Memory B cell (primary cell): ENCODE data around the gene CNOT11.

Experiments
- ATAC-seq: fragments of 150-1000 bp; cut with Tn5 transposase; 2 replicates; pipeline ENCODE4 v1.10.0; 2021; ENCODE audit warnings: low read depth, mild to moderate bottlenecking, moderate library complexity
- DNase-seq, 2 donors: peaks; one replicate each; pipeline ENCODE4 v3.0.0; 2022; ENCODE audit warnings: low spot score in 2 of 2
- H3K27ac Mint-ChIP-seq: one replicate; pipeline ENCODE4 v1.8.0; 2022; ENCODE audit warnings: mild to moderate bottlenecking, moderate library complexity, mixed read lengths
- H3K27me3 Mint-ChIP-seq: one replicate; pipeline ENCODE4 v1.8.0; 2022; ENCODE audit warnings: mixed read lengths
- H3K36me3 Mint-ChIP-seq: one replicate; pipeline ENCODE4 v1.8.0; 2022; ENCODE audit warnings: mild to moderate bottlenecking, mixed read lengths
- H3K4me1 Mint-ChIP-seq: one replicate; pipeline ENCODE4 v1.8.0; 2022; ENCODE audit warnings: mixed read lengths
- H3K4me3 Mint-ChIP-seq: one replicate; pipeline ENCODE4 v1.8.0; 2022; ENCODE audit warnings: mild to moderate bottlenecking, moderate library complexity, mixed read lengths
- H3K9me3 Mint-ChIP-seq: one replicate; pipeline ENCODE4 v1.8.0; 2022; ENCODE audit warnings: mixed read lengths

CNOT11 gene

GRCh38 chr2:101253703-101254450, 1.2 kb downstream of the CNOT11 start:
- Mint-ChIP-seq H3K4me1 (peaks cover 22% of the 10 kb centered on the region), H3K27ac (peak overlapping the region; percentile 93), H3K9me3 (no peaks in the 10 kb centered on the region), H3K27me3 (no peaks in the 10 kb centered on the region), H3K4me3 (peak overlapping the region; percentile 96), H3K36me3 (peaks cover 8% of the 10 kb centered on the region)
- ATAC-seq (no peak), DNase-seq (no peak)

GRCh38 chr2:101255501-101255900, 2.8 kb downstream of the CNOT11 start:
- H3K36me3 Mint-ChIP-seq, result peaks cover 12% of the 10 kb centered on the region
- peaks cover 22% of the 10 kb centered on the region for H3K4me1 Mint-ChIP-seq
- ATAC-seq (no peak), DNase-seq (no peak)
- H3K9me3 Mint-ChIP-seq, result no peaks in the 10 kb centered on the region
- H3K4me3 Mint-ChIP-seq, result no peak overlapping the region
- no peak overlapping the region for H3K27ac Mint-ChIP-seq
- no peaks in the 10 kb centered on the region for H3K27me3 Mint-ChIP-seq

- DNase-seq (no peak), ATAC-seq (no peak)
- Mint-ChIP-seq H3K4me1 (peaks cover 24% of the 10 kb centered on the region), H3K27ac (no peak overlapping the region), H3K36me3 (peaks cover 14% of the 10 kb centered on the region), H3K27me3 (no peaks in the 10 kb centered on the region), H3K4me3 (no peak overlapping the region), H3K9me3 (no peaks in the 10 kb centered on the region)
These were observed 3.6 kb downstream of the CNOT11 start for GRCh38 chr2:101256316-101256715.

GRCh38 chr2:101258804-101259203, 6.1 kb downstream of the CNOT11 start:
- peaks cover 18% of the 10 kb centered on the region for H3K4me1 Mint-ChIP-seq
- no peak overlapping the region for H3K4me3 Mint-ChIP-seq
- H3K36me3 Mint-ChIP-seq, result peaks cover 22% of the 10 kb centered on the region
- ATAC-seq (no peak), DNase-seq (no peak)
- no peaks in the 10 kb centered on the region for H3K27me3 Mint-ChIP-seq
- H3K9me3 Mint-ChIP-seq, result no peaks in the 10 kb centered on the region
- no peak overlapping the region for H3K27ac Mint-ChIP-seq

- Mint-ChIP-seq H3K27me3 (no peaks in the 10 kb centered on the region), H3K36me3 (peaks cover 27% of the 10 kb centered on the region), H3K27ac (peak overlapping the region; percentile 72), H3K4me3 (no peak overlapping the region), H3K9me3 (no peaks in the 10 kb centered on the region), H3K4me1 (peaks cover 5% of the 10 kb centered on the region)
- ATAC-seq (no peak), DNase-seq (no peak)
These were observed 9.5 kb downstream of the CNOT11 start for GRCh38 chr2:101262142-101262541.

GRCh38 chr2:101263377-101263800, 10.7 kb downstream of the CNOT11 start:
- H3K27ac Mint-ChIP-seq, result no peak overlapping the region
- DNase-seq (no peak), ATAC-seq (no peak)
- no peaks in the 10 kb centered on the region for H3K27me3 Mint-ChIP-seq
- H3K9me3 Mint-ChIP-seq, result no peaks in the 10 kb centered on the region
- H3K4me1 Mint-ChIP-seq, result peaks cover 5% of the 10 kb centered on the region
- no peak overlapping the region for H3K4me3 Mint-ChIP-seq
- peaks cover 33% of the 10 kb centered on the region for H3K36me3 Mint-ChIP-seq

- H3K4me1 Mint-ChIP-seq, result peaks cover 5% of the 10 kb centered on the region
- no peak for DNase-seq
- no peak for ATAC-seq
- H3K27me3 Mint-ChIP-seq, result no peaks in the 10 kb centered on the region
- no peaks in the 10 kb centered on the region for H3K9me3 Mint-ChIP-seq
- H3K27ac Mint-ChIP-seq, result no peak overlapping the region
- no peak overlapping the region for H3K4me3 Mint-ChIP-seq
- peaks cover 26% of the 10 kb centered on the region for H3K36me3 Mint-ChIP-seq
These were observed 11.8 kb downstream of the CNOT11 start for GRCh38 chr2:101264360-101264939.

GRCh38 chr2:101265893-101266499, 13.3 kb downstream of the CNOT11 start:
- Mint-ChIP-seq H3K36me3 (peaks cover 34% of the 10 kb centered on the region), H3K9me3 (no peaks in the 10 kb centered on the region), H3K4me1 (peaks cover 5% of the 10 kb centered on the region), H3K4me3 (no peak overlapping the region), H3K27ac (peak overlapping the region; percentile 15), H3K27me3 (no peaks in the 10 kb centered on the region)
- DNase-seq (no peak), ATAC-seq (no peak)

- Mint-ChIP-seq H3K4me3 (no peak overlapping the region), H3K4me1 (no peaks in the 10 kb centered on the region), H3K27ac (peak overlapping the region; percentile 66), H3K9me3 (no peaks in the 10 kb centered on the region), H3K36me3 (peaks cover 31% of the 10 kb centered on the region), H3K27me3 (no peaks in the 10 kb centered on the region)
- DNase-seq, result no peak
- no peak for ATAC-seq
These were observed 15.3 kb downstream of the CNOT11 start for GRCh38 chr2:101267671-101268656.

- H3K27me3 Mint-ChIP-seq, result no peaks in the 10 kb centered on the region
- no peaks in the 10 kb centered on the region for H3K9me3 Mint-ChIP-seq
- H3K36me3 Mint-ChIP-seq, result peaks cover 24% of the 10 kb centered on the region
- no peak overlapping the region for H3K4me3 Mint-ChIP-seq
- H3K27ac Mint-ChIP-seq, result no peak overlapping the region
- DNase-seq, result no peak
- no peaks in the 10 kb centered on the region for H3K4me1 Mint-ChIP-seq
- ATAC-seq, result no peak
These were observed 18.1 kb downstream of the CNOT11 start for GRCh38 chr2:101270700-101271259.

GRCh38 chr2:101272045-101272784, 19.5 kb downstream of the CNOT11 start:
- Mint-ChIP-seq H3K4me1 (no peaks in the 10 kb centered on the region), H3K9me3 (no peaks in the 10 kb centered on the region), H3K27me3 (no peaks in the 10 kb centered on the region), H3K27ac (peak overlapping the region; percentile 68), H3K36me3 (peaks cover 21% of the 10 kb centered on the region), H3K4me3 (no peak overlapping the region)
- ATAC-seq (no peak), DNase-seq (no peak)

- no peaks in the 10 kb centered on the region for H3K4me1 Mint-ChIP-seq
These were observed 20.4 kb downstream of the CNOT11 start for GRCh38 chr2:101273056-101273455.

GRCh38 chr2:101274142-101274541, 21.5 kb downstream of the CNOT11 start:
- ATAC-seq, result no peak
- H3K27ac Mint-ChIP-seq, result no peak overlapping the region
- no peaks in the 10 kb centered on the region for H3K9me3 Mint-ChIP-seq
- no peaks in the 10 kb centered on the region for H3K27me3 Mint-ChIP-seq
- peaks cover 26% of the 10 kb centered on the region for H3K36me3 Mint-ChIP-seq
- no peak overlapping the region for H3K4me3 Mint-ChIP-seq
- H3K4me1 Mint-ChIP-seq, result no peaks in the 10 kb centered on the region
- DNase-seq, result no peak

More at GRCh38 chr2:101273056-101273455, 20.4 kb downstream of the CNOT11 start:
- no peak for DNase-seq
- ATAC-seq, result no peak
- Mint-ChIP-seq H3K27ac (peak overlapping the region; percentile 53), H3K4me3 (no peak overlapping the region), H3K36me3 (peaks cover 21% of the 10 kb centered on the region), H3K27me3 (no peaks in the 10 kb centered on the region), H3K9me3 (no peaks in the 10 kb centered on the region)
